Esophagus muscularis mucosa (tissue), 3 donors: ENCODE results near the gene PSMA2.

Experiments used
- CTCF ChIP-seq, 3 experiments: fragments of 200-600 bp in 2 of 3; fragments of 450-650 bp in 1 of 3; sonication (generic) in 2 of 3; IDR thresholded peaks; one replicate each; pipeline ENCODE4 v1.5.1; 2017 to 2019; ENCODE audit warnings: antibody characterized with exemption in 3 of 3, mild to moderate bottlenecking in 2 of 3, moderate library complexity in 1 of 3
- POLR2A ChIP-seq: fragments of 450-650 bp; IDR thresholded peaks from one replicate; pipeline ENCODE4 v1.6.1; 2017; ENCODE audit warnings: antibody characterized with exemption, moderate library complexity, mild to moderate bottlenecking, low read depth

DNA sequence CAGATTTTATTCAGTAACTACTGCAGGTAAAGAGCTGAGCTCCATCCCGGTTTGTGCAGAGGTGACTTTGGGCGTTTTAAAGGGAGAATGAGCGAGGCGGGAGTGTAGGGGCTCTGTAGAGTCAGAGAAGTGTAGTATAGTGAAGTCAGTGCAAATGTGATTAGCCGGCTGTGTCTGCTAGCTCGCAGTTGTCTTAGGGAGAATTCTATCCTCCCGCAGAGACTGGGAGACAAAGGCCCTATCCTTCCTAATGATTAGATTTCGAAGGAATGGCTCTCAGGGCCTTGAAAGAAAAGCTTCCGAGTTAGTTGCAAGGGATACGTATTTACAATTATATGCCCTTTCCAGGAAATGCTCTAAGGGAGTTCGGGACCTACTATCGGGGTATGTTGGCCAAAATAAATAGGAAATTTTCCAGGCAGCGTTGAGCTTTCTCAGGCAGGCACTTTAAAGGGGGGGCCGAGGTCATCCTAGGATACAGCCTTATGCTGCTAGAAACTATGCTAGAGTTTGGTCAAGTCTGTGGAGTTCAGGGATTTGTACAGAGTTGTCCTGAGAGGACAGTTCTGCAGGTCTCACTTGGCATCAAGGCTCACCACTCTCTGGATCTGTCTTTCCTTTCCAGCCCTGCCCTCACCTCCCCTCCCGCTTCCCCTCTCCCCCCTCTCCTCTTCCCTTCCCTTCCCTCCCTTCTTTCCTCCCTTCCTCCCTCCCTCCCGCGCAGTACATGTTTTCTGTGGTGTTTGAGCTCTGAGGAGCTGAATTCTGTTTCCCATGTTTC lies 1.0 kb upstream of the PSMA2 start:
- TF ChIP-seq CTCF (IDR thresholded peaks at IDR 0.05) = no peak
- TF ChIP-seq POLR2A = no peak
